SK-N-SH treated with all-trans-retinoic acid at 6 μM for 48 hours (cell line): ENCODE results near the gene CCDC182.

ENCODE experiments used
- ARNTL ChIP-seq: fragments of 450-650 bp; formaldehyde crosslinking; IDR thresholded peaks from 2 replicates; pipeline ENCODE4 v1.5.0; 2020; ENCODE audit warnings: low read depth, mild to moderate bottlenecking, moderate library complexity, borderline replicate concordance
- SNAI2 ChIP-seq: fragments of 250-450 bp; sonication (Bioruptor Pico); IDR thresholded peaks from 2 replicates; pipeline ENCODE4 v1.5.0; 2020; ENCODE audit warnings: mild to moderate bottlenecking, moderate library complexity
- ZNF565 ChIP-seq: fragments of 450-650 bp; formaldehyde crosslinking; conservative IDR thresholded peaks from 2 replicates; pipeline ENCODE4 v1.5.0; 2020; ENCODE audit warnings: low read depth, mild to moderate bottlenecking, moderate library complexity
- TF ChIP-seq, protein P1 (sequence below): fragments of 250-450 bp; sonication (Bioruptor Pico); IDR thresholded peaks from 2 replicates; pipeline ENCODE4 v1.8.0; 2020; ENCODE audit warnings: mild to moderate bottlenecking, moderate library complexity, borderline replicate concordance

GRCh38 chr17:57722704-57723043 lies 22.4 kb downstream of the CCDC182 start:
- TF ChIP-seq ZNF565 (CRISPR knock-in tag), result no peak
- no peak for TF ChIP-seq SNAI2 (CRISPR knock-in tag)
- no peak for TF ChIP-seq ARNTL (CRISPR knock-in tag)
- TF ChIP-seq, protein P1, sequence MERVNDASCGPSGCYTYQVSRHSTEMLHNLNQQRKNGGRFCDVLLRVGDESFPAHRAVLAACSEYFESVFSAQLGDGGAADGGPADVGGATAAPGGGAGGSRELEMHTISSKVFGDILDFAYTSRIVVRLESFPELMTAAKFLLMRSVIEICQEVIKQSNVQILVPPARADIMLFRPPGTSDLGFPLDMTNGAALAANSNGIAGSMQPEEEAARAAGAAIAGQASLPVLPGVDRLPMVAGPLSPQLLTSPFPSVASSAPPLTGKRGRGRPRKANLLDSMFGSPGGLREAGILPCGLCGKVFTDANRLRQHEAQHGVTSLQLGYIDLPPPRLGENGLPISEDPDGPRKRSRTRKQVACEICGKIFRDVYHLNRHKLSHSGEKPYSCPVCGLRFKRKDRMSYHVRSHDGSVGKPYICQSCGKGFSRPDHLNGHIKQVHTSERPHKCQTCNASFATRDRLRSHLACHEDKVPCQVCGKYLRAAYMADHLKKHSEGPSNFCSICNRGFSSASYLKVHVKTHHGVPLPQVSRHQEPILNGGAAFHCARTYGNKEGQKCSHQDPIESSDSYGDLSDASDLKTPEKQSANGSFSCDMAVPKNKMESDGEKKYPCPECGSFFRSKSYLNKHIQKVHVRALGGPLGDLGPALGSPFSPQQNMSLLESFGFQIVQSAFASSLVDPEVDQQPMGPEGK (CRISPR knock-in tag), result no peak
